Measurements from ENCODE around the gene CRHR1. TPM values are rescaled to one million over a fixed set of nuclear protein-coding genes. Genes with fewer than 3 reads are reported as not detected.

Gene CRHR1
- polyA plus RNA-seq, 1 donor, result 0.24 TPM

DNA sequence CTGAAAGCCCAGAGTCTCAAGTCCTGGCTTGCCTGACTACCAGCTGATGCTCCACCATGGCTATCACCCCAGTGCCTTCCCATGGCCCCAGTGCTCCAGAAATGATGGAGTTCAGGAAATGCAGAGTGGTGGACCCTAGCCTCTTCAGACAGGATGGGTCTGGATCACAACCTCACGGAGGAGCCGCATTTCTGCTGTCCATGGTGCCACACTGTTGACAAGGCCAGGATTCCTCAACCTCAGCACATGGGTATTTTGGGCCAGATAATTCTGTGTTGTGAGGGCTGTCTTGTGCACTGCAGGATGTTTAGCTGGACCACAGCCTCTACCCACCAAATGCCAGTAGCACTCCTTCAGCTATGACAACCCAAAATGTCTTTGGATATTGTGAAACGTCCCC lies 6.7 kb upstream of the CRHR1 start:
- H3K27me3 ChIP-seq (ENCODE audit: control insufficient read depth, insufficient read depth, low read length), result peaks cover 63% of the 10 kb centered on the region
- no CpG with 5 or more reads among the region's 3 CpGs for WGBS (ENCODE audit: insufficient coverage, low lambda C conversion rate)
- DNase-seq, result no peak
- H3K9me3 ChIP-seq (ENCODE audit: control insufficient read depth, low read depth, low read length), result no peaks in the 10 kb centered on the region
- H3K27ac ChIP-seq (ENCODE audit: low read length), result no peak overlapping the region
- H3K4me1 ChIP-seq (ENCODE audit: control insufficient read depth, insufficient read depth, low read length), result no peaks in the 10 kb centered on the region
- H3K36me3 ChIP-seq (ENCODE audit: control insufficient read depth, insufficient read depth, low read length), result no peaks in the 10 kb centered on the region
- H3K4me3 ChIP-seq (ENCODE audit: low read length), result no peak overlapping the region

DNA sequence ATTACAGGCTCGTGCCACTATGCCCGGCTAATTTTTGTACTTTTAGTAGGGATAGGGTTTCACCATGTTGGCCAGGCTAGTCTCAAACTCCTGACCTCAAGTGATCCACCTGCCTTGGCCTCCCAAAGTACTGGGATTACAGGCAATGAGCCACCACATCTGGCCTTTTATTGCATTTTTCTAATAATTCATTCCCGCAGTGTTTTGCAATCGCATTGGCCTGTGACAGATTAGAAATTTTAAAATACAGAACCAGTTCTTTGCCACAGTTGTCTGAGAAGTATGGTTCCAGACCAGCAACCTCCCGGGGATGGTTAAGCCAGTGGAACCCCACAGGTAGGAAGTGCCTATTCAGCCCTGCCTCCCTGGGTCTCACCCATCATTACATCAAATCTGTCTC lies 3.2 kb upstream of the CRHR1 start:
- no peak for DNase-seq
- no CpG with 5 or more reads among the region's 5 CpGs for WGBS (ENCODE audit: insufficient coverage, low lambda C conversion rate)
- Histone ChIP-seq H3K4me1 (ENCODE audit: control insufficient read depth, insufficient read depth, low read length) (peaks cover 8% of the 10 kb centered on the region), H3K9me3 (ENCODE audit: control insufficient read depth, low read depth, low read length) (no peaks in the 10 kb centered on the region), H3K36me3 (ENCODE audit: control insufficient read depth, insufficient read depth, low read length) (no peaks in the 10 kb centered on the region), H3K27me3 (ENCODE audit: control insufficient read depth, insufficient read depth, low read length) (peaks cover 75% of the 10 kb centered on the region), H3K4me3 (ENCODE audit: low read length) (no peak overlapping the region), H3K27ac (ENCODE audit: low read length) (no peak overlapping the region)

GRCh38 chr17:45782889-45783592 lies 1.1 kb upstream of the CRHR1 start:
- Histone ChIP-seq H3K4me1 (ENCODE audit: control insufficient read depth, insufficient read depth, low read length) (peaks cover 8% of the 10 kb centered on the region), H3K27ac (ENCODE audit: low read length) (no peak overlapping the region), H3K27me3 (ENCODE audit: control insufficient read depth, insufficient read depth, low read length) (peaks cover 82% of the 10 kb centered on the region), H3K36me3 (ENCODE audit: control insufficient read depth, insufficient read depth, low read length) (no peaks in the 10 kb centered on the region), H3K9me3 (ENCODE audit: control insufficient read depth, low read depth, low read length) (no peaks in the 10 kb centered on the region), H3K4me3 (ENCODE audit: low read length) (no peak overlapping the region)
- WGBS (ENCODE audit: insufficient coverage, low lambda C conversion rate), result no CpG with 5 or more reads among the region's 32 CpGs
- peak in 1 of 2 donors; percentile 8 for DNase-seq

DNA sequence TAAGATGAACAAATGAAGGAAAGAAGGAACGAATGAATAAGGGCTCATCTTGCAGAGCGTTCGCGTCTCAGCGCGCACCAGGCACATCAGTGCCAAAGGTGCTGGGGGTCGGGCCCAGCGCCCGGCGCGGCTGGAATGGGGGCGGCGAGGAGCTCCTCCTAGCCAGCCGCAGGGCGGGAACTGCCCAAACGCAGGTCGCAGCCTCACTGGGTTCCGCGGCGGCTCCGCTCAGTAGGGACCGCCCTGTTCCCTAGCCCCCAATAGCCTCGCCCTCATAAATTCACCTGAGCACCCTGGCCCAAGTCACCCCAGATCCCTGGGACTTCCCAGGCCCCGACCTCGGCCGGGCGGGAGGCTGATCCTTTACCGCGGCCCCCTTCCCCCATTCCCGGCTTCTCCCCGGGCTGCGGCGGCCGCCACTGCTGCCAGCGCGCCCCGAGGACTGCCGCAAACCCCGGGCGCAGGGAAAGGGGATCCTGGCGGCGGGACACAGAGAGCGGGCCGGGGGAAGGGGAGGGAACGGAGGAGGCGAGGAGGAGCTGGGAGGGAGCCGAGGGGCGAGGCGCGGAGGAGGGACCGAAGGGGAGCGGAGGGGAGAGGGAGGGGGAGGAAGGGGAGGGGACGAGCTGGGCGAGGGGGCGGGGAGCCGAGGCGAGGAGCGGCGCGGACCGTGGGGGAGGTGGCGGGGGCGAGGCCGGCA lies 377 bp upstream of the CRHR1 start:
- H3K4me1 ChIP-seq (ENCODE audit: control insufficient read depth, insufficient read depth, low read length), result peaks cover 8% of the 10 kb centered on the region
- no peaks in the 10 kb centered on the region for H3K9me3 ChIP-seq (ENCODE audit: control insufficient read depth, low read depth, low read length)
- H3K27me3 ChIP-seq (ENCODE audit: control insufficient read depth, insufficient read depth, low read length), result peaks cover 85% of the 10 kb centered on the region
- WGBS (ENCODE audit: insufficient coverage, low lambda C conversion rate), result no CpG with 5 or more reads among the region's 64 CpGs
- peak in 1 of 2 donors; percentile 18 for DNase-seq
- H3K27ac ChIP-seq (ENCODE audit: low read length), result no peak overlapping the region
- peak overlapping the region; percentile 6 for H3K4me3 ChIP-seq (ENCODE audit: low read length)
- no peaks in the 10 kb centered on the region for H3K36me3 ChIP-seq (ENCODE audit: control insufficient read depth, insufficient read depth, low read length)

GRCh38 chr17:45784741-45785479 lies 790 bp downstream of the CRHR1 start:
- no peaks in the 10 kb centered on the region for H3K36me3 ChIP-seq (ENCODE audit: control insufficient read depth, insufficient read depth, low read length)
- H3K27me3 ChIP-seq (ENCODE audit: control insufficient read depth, insufficient read depth, low read length), result peaks cover 84% of the 10 kb centered on the region
- H3K4me3 ChIP-seq (ENCODE audit: low read length), result peak overlapping the region; percentile 18
- H3K27ac ChIP-seq (ENCODE audit: low read length), result no peak overlapping the region
- no CpG with 5 or more reads among the region's 82 CpGs for WGBS (ENCODE audit: insufficient coverage, low lambda C conversion rate)
- H3K9me3 ChIP-seq (ENCODE audit: control insufficient read depth, low read depth, low read length), result no peaks in the 10 kb centered on the region
- peak; percentile 14 to 23 for DNase-seq
- H3K4me1 ChIP-seq (ENCODE audit: control insufficient read depth, insufficient read depth, low read length), result peaks cover 8% of the 10 kb centered on the region

DNA sequence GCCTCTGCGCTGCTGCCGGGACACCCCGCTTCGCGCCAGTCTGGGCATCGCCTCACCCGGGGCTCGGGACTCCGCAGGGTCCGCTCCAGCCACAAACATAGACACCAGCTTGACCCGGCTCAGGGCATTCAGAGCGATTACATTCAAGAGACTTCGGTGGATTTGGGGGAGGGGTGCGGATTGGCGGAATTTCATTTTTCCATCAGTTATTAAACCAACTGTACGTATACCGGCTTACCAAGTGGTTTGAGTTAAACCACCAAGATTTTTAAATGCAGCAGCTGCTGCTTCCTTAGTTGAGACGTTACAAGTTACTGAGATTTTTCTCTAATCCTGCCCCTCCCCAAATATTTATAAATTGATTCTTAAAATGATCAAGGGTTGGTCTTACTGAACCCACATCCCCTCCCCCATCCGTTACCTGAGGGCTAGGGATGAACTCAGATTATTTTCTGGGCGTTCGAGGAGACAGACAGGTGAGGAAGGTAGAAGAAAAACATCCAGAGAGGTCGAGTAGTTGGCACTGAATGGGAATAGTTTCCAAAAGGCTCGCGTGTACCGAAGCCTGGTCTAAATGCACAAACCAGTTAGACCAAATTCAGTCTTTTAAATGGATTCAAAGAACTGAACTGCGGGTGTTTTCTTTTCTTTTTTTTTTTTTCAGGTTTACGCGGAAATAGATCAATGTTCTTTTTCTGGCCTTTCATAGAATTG lies 1.5 kb downstream of the CRHR1 start:
- H3K9me3 ChIP-seq (ENCODE audit: control insufficient read depth, low read depth, low read length), result no peaks in the 10 kb centered on the region
- H3K27me3 ChIP-seq (ENCODE audit: control insufficient read depth, insufficient read depth, low read length), result peaks cover 84% of the 10 kb centered on the region
- no peaks in the 10 kb centered on the region for H3K36me3 ChIP-seq (ENCODE audit: control insufficient read depth, insufficient read depth, low read length)
- H3K4me1 ChIP-seq (ENCODE audit: control insufficient read depth, insufficient read depth, low read length), result peaks cover 8% of the 10 kb centered on the region
- H3K4me3 ChIP-seq (ENCODE audit: low read length), result no peak overlapping the region
- 44% methylated on average over 7 of the region's 28 CpGs for WGBS (ENCODE audit: insufficient coverage, low lambda C conversion rate)
- no peak overlapping the region for H3K27ac ChIP-seq (ENCODE audit: low read length)
- no peak for DNase-seq

DNA sequence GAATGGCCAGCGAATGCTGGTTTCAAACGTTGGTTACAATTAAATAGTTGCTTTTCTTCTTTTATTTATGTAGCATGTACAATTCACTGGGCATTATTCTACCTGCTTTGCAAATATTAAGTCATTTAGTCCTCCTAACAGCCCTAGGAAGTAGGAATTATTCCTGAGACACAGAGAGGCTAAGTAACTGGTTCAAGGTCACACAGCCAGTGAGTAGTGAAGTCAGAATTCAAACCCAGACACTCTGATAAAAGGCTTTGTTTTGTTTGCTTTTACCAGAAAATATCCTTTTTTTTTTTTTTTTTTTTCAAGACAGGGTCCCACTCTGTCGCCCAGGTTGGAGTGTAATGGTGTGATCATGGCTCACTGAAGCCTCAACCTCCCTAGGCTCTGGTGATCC lies 2.2 kb downstream of the CRHR1 start:
- no CpG with 5 or more reads among the region's 3 CpGs for WGBS (ENCODE audit: insufficient coverage, low lambda C conversion rate)

GRCh38 chr17:45787044-45787443 lies 2.9 kb downstream of the CRHR1 start:
- Histone ChIP-seq H3K4me3 (ENCODE audit: low read length) (no peak overlapping the region), H3K27me3 (ENCODE audit: control insufficient read depth, insufficient read depth, low read length) (peaks cover 84% of the 10 kb centered on the region), H3K27ac (ENCODE audit: low read length) (no peak overlapping the region), H3K9me3 (ENCODE audit: control insufficient read depth, low read depth, low read length) (no peaks in the 10 kb centered on the region), H3K36me3 (ENCODE audit: control insufficient read depth, insufficient read depth, low read length) (no peaks in the 10 kb centered on the region), H3K4me1 (ENCODE audit: control insufficient read depth, insufficient read depth, low read length) (peaks cover 8% of the 10 kb centered on the region)
- no peak for DNase-seq
- WGBS (ENCODE audit: insufficient coverage, low lambda C conversion rate), result no CpG with 5 or more reads among the region's 3 CpGs

More for the DNA sequence above, 2.2 kb downstream of the CRHR1 start:
- DNase-seq, result no peak
- no peaks in the 10 kb centered on the region for H3K36me3 ChIP-seq (ENCODE audit: control insufficient read depth, insufficient read depth, low read length)
- peaks cover 8% of the 10 kb centered on the region for H3K4me1 ChIP-seq (ENCODE audit: control insufficient read depth, insufficient read depth, low read length)
- H3K9me3 ChIP-seq (ENCODE audit: control insufficient read depth, low read depth, low read length), result no peaks in the 10 kb centered on the region
- no peak overlapping the region for H3K4me3 ChIP-seq (ENCODE audit: low read length)
- H3K27me3 ChIP-seq (ENCODE audit: control insufficient read depth, insufficient read depth, low read length), result peaks cover 86% of the 10 kb centered on the region
- H3K27ac ChIP-seq (ENCODE audit: low read length), result no peak overlapping the region

- no peaks in the 10 kb centered on the region for H3K36me3 ChIP-seq (ENCODE audit: control insufficient read depth, insufficient read depth, low read length)
- peaks cover 83% of the 10 kb centered on the region for H3K27me3 ChIP-seq (ENCODE audit: control insufficient read depth, insufficient read depth, low read length)
- WGBS (ENCODE audit: insufficient coverage, low lambda C conversion rate), result no CpG with 5 or more reads among the region's 11 CpGs
- DNase-seq, result no peak
- no peaks in the 10 kb centered on the region for H3K9me3 ChIP-seq (ENCODE audit: control insufficient read depth, low read depth, low read length)
- H3K27ac ChIP-seq (ENCODE audit: low read length), result no peak overlapping the region
- H3K4me3 ChIP-seq (ENCODE audit: low read length), result no peak overlapping the region
- H3K4me1 ChIP-seq (ENCODE audit: control insufficient read depth, insufficient read depth, low read length), result peaks cover 8% of the 10 kb centered on the region
These were observed 3.5 kb downstream of the CRHR1 start for GRCh38 chr17:45787656-45788055.

DNA sequence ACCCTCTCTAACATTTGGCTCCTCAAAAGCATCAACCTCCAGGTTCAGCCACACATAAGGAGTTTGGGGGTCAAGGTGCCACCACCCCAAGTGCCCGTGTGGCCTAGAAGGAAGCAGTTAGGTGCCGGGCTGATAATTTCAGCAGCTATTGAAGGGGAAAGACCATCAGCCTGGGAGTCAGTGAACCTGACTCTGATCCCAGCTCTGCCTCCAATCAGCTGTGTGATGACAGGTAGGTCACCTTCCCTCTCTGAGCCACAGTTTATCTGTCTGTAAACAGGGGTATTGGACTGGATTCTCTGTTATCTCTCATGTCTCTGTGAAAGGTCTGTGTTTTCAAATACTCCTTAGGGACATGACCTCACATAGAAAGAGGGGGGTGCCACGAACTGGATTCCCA lies 3.9 kb downstream of the CRHR1 start:
- no peak for DNase-seq
- Histone ChIP-seq H3K27ac (ENCODE audit: low read length) (no peak overlapping the region), H3K36me3 (ENCODE audit: control insufficient read depth, insufficient read depth, low read length) (no peaks in the 10 kb centered on the region), H3K4me1 (ENCODE audit: control insufficient read depth, insufficient read depth, low read length) (peaks cover 8% of the 10 kb centered on the region), H3K9me3 (ENCODE audit: control insufficient read depth, low read depth, low read length) (no peaks in the 10 kb centered on the region), H3K4me3 (ENCODE audit: low read length) (no peak overlapping the region), H3K27me3 (ENCODE audit: control insufficient read depth, insufficient read depth, low read length) (peaks cover 81% of the 10 kb centered on the region)
- no CpG with 5 or more reads among the region's 3 CpGs for whole genome bisulfite sequencing (ENCODE audit: insufficient coverage, low lambda C conversion rate)

Data from large intestine (tissue), 3 donors.